HG02642 (cell line): ENCODE measurements around the gene PHACTR3.
"Not testable (repeated sequence)": the region's sequence is repeated elsewhere in the genome, so short reads cannot be mapped to it uniquely, and the experiment has no call there.

Experiments used
- ATAC-seq: cut with Tn5 transposase; IDR thresholded peaks from one replicate; pipeline ENCODE4 v1.9.1; 2021; ENCODE audit warnings: mild to moderate bottlenecking; ENCODE audit not compliant: unreplicated experiment, poor library complexity

The PHACTR3 gene

DNA sequence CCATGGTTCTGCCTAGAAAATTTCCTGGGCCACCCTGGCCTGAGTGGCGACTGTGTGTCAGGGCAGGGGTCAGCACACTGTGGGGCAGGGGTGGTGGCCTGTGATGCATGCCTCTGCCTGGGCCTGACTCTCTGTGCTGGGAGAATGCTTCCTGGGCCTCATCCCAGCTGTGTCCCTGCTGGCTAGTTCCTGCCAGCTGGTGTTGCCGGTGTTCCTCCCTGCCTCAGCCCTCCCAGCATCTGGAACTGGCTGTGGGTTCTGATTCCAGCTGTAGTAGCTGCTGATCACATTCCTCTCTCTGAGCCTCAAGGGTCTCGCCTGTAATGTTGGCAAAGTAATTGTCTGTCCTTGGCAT lies 227.6 kb downstream of the PHACTR3 start:
- no peak for ATAC-seq

DNA sequence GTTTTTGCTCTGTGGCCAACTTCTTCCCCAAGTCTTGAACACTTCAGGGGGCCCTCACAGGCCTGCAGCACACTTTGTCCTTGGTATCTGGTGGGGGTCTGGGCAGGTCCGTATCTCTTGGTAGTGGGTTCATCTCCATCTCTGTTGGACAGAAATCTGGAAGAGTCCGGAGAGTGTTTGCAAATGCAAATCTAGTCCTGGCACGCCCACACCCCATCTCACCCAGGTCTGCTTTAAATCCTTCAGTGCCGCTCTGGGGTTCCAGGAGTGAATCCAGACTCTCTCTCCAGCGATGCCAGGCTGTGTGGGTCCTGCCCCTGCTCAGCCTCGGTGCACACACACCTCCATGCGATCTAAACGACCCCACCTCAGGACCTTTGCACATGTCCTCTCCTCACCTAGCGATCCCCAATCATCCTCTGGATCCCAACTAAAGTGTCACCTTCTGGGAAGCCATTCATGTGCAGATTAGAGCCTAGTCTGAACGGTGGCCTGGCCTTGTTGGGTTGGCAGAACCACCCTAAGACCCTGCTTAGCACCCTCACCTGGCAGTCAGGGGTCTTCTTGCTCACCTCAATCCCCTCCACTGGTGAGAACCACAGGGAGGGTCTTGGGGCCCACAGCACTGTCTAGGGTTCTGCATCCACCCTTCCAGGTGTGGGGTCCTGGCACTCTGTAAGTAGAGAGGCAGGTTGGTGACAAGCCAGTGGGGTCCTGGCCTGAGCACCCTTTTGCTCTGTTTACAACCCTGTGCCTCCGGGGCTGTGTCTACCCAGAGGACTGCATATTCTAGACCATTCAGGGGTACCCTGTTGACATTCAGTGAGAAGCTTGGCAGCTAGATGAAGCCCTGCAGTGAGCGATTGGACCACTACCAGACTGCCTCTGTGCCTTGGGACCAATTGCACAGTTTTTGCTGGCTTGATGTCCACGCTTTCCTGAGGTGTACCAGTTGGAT lies 228.3 kb downstream of the PHACTR3 start:
- no peak for ATAC-seq

DNA sequence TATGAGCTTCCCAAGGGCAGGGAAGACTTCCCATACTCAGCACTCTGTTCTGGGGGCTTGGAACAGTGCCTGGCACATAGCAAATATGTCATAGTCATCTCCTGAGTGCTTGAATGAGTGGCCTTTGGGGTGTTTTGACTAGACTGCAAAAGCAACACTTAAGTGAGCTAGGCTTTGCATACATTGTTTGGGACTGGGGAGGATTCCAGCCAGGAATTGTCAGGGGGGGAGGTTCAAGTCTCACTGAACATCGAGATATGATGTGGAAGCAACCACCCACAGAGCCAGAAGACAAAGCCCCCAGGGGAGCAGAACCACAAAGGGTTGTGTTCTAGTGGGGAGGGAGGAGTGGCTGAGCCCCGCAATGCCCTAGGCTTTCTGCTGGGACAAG lies 230.7 kb downstream of the PHACTR3 start:
- no peak for ATAC-seq

DNA sequence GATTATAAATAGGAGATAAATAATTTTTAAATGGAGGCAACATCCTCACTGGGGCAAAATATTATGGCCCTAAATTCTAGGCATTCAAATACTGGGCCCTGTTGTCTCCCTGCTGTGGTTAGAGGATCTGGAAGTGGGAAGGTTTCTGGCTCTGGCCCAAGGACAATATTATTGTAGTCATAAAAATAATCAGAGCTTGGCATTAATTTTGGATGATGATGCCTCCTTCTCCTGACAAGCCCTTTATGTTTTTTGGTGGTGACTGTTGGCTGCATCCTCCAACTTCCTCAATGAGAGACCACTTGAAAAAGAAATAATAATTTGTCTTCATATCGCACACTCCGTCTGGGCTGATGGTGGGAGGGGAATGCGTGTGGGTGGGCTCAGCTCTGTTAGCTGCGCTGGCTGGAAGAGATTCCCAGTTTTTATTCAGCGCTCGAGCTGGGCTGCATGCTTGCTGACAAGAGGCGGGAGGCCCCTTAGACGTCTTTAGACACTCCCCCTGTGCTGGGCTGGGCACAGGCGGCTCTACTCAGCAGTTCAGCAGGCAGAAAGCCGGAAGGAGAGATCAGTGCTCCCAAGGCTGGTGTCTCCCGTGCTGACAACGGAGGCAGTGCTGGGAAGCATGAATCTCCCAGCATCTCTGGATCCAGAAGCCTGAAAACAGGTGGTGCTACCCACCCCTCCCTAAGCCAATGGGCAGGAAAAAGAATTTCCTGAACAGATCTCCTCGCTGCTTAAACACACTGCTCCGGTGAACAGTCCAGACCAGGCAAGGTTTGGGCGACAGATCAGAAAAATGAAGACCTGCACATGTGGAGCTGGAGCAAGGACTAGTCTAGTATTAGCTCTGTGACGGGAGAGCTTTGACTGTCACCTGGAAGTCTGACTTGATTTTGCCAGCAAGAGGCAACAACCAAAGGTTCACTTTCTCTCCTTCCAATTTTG lies 231.4 kb downstream of the PHACTR3 start:
- no peak for ATAC-seq

GRCh38 chr20:59836767-59837166 lies 232.4 kb downstream of the PHACTR3 start:
- no peak for ATAC-seq

DNA sequence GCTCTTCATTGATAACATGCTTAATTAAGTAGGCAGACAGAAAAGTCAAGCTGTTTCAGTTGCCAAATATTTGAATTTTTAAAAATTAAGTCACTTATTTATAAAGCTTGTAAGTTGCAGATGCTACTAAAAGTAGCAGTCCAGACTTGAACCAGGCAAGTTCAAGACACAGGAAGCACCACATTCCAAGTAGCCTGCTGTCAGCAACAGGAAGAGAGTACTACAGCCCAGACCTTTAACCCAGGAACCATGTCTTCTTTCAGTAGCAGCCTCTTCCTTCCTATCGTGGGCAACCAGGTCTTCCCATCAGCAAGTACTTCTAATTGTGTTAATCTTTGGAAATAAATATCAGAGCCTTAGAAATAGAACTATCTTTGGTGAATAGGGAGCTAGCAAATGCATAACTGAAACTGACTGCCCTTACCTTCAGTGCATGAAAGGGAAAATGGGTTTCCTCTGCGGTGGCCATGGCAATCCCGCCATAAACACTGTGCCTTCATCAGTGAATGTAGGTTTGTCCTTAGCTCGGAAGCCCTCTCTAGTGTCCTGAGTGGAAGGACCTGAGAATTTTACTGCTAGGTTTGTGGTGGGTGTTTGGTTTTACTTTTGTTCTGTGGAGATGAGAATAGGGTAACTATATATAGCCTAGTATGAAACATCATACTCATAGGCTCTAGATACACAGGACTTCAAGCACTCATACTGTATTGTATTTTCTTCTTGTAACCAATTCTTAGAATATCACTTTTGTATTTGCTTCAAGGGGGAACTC lies 233.5 kb downstream of the PHACTR3 start:
- peak; percentile 64 for ATAC-seq

DNA sequence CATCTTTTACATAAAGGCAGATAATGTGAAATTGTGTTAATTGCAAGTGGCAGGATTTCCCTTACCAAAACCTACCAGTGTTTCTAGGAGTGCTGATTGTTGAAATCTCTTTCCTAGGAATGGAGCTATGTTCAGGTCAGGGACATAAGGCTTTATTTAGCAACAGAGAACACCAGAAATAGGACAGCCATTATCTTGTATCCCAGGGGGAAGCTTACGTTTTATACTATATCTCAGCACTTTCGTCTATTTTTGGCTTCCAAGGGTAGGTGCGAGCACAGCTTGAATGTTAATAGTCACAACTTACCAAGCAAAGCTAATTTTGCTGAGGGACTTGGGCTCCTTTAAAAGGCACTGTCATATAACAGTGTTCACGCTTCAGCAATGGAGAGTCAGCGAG lies 235.1 kb downstream of the PHACTR3 start:
- no peak for ATAC-seq

DNA sequence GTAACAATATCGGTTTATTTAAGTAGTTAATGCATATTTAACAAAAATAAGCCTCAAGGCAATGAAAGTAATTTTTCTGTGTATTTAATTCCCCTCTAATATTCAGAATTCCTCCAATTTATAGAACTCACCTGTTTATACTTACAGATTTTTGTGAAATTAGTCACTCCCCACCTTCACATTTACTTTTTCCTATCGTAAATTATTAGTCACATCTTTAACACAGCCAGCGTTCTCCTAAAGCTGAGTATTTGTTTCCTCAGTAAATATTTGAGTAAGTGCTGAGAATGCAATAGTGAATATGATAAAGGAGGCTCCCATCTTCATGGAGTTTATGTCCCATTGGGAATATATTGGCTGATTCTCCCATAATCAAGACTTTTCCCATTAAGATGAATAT lies 241.1 kb downstream of the PHACTR3 start:
- no peak for ATAC-seq

DNA sequence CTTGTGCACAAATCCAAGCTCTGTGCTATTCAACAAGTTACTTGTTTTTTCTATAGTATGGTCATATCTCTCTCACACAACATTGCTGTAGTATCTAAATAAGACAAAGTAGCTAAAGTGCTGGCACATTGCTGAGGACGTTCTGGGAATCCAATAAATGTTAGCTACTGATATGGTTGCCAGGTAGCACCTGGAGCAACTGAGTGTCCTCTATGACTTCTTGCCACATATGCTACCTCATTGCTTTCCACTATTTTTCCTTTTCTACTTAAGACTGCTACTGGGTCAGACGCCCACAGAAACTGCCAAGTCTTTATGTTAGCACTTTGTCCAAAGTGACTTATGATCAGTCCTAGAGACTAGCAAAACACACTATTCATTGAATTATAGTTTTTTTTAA lies 243.8 kb downstream of the PHACTR3 start:
- no peak for ATAC-seq

- ATAC-seq, result no peak
Observed at GRCh38 chr20:59850018-59850641, 245.8 kb downstream of the PHACTR3 start.

DNA sequence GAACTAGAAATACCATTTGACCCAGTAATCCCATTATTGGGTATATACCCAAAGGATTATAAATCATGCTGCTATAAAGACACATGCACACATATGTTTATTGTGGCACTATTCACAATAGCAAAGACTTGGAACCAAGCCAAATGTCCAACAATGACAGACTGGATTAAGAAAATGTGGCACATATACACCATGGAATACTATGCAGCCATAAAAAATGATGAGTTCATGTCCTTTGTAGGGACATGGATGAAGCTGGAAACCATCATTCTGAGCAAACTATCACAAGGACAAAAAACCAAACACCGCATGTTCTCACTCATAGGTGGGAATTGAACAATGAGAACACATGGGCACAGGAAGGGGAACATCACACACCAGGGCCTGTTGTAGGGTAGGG lies 252.2 kb downstream of the PHACTR3 start:
- not testable (repeated sequence) for ATAC-seq

DNA sequence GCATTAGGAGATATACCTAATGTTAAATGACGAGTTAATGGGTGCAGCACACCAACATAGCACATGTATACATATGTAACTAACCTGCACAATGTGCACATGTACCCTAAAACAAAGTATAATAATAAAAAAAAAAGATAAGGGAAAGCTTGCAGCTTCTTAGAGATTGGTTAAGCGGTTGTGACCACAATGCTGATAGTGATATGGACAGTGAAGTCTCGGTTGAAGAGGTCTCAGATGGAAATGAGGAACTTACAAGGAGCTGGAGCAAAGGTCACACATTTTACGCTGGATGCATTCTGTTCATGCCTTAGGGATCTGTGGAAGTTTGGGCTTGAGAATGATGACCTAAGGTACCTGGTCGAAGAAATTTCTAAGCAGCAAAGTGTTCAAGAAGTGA lies 252.6 kb downstream of the PHACTR3 start:
- ATAC-seq, result not testable (repeated sequence)

DNA sequence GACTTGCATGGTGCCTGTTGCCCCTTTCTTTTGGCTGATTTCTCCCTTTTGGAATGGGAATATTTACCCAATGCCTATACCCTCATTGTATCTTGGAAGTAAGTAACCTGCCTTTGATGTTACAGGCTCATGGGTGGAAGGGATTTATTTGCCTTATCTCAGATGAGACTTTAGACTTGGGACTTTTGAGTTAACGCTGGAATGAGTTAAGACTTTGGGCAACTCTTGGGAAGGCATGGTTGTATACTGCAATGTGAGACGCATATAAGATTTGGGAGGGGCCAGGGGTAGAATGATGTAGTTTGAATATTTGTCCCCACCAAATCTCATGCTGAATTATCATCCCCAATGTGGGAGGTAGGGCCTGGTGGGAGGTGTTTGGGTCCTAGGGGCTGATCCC lies 253.6 kb downstream of the PHACTR3 start:
- ATAC-seq, result no peak

DNA sequence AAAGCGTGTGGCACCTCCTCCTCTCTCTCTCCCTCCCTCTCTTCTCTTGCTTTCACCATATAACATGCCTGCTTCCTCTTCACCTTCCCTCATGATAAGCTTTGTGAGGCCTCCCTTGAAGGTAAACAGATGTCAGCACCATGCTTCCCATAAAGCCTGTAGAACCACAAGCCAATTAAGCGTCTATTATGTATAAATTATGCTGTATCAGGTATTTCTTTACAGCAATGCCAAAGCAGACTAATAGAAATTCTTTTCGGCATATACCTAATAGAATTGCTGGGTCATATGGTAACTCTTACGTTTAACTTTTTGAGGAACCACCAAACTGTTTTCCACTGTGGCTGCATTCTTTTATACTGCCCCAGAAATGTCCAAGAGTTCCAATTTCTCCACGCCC lies 254.1 kb downstream of the PHACTR3 start:
- no peak for ATAC-seq

DNA sequence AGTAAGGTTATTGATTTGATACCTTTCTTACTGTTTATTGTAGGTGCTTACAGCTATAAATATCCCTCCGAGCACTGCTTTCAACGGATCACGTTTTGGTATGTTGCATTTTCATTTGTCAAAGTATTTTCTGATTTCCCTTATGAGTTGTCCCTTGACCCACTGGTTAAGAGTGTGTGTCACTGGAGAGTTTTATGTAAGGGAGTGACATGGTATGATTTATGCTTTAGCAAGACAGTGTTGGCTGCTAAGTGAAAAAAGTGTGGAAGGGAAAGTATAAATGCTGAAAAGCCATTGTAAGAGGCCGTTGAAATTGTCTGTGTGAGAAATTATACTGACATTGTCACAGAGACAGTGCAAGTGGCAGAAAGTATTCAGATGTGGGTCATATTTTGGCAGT lies 257.1 kb downstream of the PHACTR3 start:
- ATAC-seq, result no peak

- ATAC-seq, result no peak
Observed at GRCh38 chr20:59863058-59863457, 258.7 kb downstream of the PHACTR3 start.

DNA sequence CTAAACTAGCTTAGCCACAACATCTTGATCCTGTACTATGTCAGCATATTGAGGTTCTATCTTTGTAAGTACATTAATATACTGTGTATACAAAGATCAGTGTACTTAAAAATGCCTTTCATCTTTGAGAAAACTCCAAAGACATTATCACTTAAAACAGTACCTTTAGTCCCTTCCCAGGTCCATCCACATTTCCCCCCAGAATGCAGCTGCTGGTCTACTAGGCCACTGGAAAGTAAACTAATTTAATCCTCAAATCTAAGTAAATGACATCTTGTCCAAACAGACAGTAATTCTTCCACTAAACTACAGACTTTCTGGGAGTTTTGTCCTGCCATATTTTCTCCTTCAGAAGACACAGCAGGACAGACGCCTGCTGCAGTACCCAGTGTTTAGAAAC lies 260.4 kb downstream of the PHACTR3 start:
- no peak for ATAC-seq

DNA sequence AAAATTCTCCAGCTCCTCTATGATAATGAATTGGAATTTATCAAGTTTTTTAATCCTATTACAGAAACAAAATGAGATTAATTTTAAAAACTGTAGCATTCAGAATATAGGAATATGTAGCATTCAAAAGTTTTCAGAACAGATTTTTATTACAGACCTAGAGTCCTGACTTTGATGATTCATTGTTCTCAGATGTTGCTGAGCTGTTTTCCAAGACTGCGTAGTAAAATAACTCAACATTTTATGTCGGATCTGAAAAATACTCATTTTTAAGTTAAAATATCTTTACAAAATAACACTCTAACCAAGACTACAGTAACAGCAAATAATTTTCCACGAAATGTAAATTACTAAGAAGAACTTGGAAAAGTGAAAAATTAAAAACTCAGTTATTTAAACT lies 262.0 kb downstream of the PHACTR3 start:
- ATAC-seq, result no peak

DNA sequence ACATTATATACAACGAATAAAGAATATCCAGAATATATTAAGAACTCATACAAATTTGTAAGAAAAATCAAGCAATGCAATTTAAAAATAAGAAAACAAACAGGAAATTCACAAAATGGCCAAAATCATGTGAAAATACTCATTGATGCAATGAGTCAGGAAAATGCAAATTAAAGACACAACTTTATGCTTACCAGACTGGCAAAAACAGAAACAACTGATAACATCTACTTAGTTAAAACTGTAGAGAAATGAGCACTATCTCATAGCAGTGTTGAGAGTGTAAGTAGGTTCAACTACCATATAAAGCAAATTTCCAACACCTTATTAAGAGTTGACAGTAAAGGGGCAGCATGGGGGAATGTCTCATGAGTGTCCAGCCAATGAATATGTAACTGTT lies 266.8 kb downstream of the PHACTR3 start:
- no peak for ATAC-seq

GRCh38 chr20:59873409-59873808 lies 269.1 kb downstream of the PHACTR3 start:
- ATAC-seq, result no peak
